Sigmoid colon (tissue), 7 donors: ENCODE data around the gene FAM135A. TPM values are rescaled to one million over a fixed set of nuclear protein-coding genes. Genes with fewer than 3 reads are reported as not detected.

Experiments used
- DNase-seq: peaks from one replicate; pipeline ENCODE4 v3.0.0-alpha.2; 2019
- H3K27ac ChIP-seq, 4 donors: fragments of 200-600 bp; sonication (generic); one replicate each; pipeline ENCODE4 v1.5.1; 2016 to 2019; ENCODE audit warnings: mild to moderate bottlenecking in 1 of 4
- H3K27me3 ChIP-seq, 3 donors: fragments of 200-600 bp; sonication (generic); one replicate each; pipeline ENCODE4 v1.5.1; 2019; ENCODE audit warnings: mild to moderate bottlenecking in 1 of 3
- H3K36me3 ChIP-seq, 4 donors: fragments of 200-600 bp; sonication (generic); one replicate each; pipeline ENCODE4 v1.5.1; 2016 to 2019
- H3K4me1 ChIP-seq, 4 donors: fragments of 200-600 bp; sonication (generic); one replicate each; pipeline ENCODE4 v1.5.1; 2017 to 2019
- H3K4me3 ChIP-seq, 4 donors: fragments of 200-600 bp; sonication (generic); one replicate each; pipeline ENCODE4 v1.5.1; 2017 to 2019; ENCODE audit warnings: mild to moderate bottlenecking in 2 of 4, moderate library complexity in 1 of 4
- H3K9me3 ChIP-seq, 4 donors: fragments of 200-600 bp in 3 of 4; sonication (generic) in 3 of 4; one replicate each; pipeline versions ENCODE4 v1.5.1 to v1.6.1; 2013 to 2019
- CTCF ChIP-seq, 4 experiments: fragments of 450-650 bp in 3 of 4; fragments of 200-600 bp in 1 of 4; IDR thresholded peaks; one replicate each; pipeline ENCODE4 v1.5.1; 2016 to 2019; ENCODE audit warnings: antibody characterized with exemption in 4 of 4, mild to moderate bottlenecking in 3 of 4, moderate library complexity in 2 of 4
- EP300 ChIP-seq, 4 donors: sonication (generic); formaldehyde crosslinking; IDR thresholded peaks; one replicate each; pipeline ENCODE4 v1.6.1; 2017; ENCODE audit warnings: antibody characterized with exemption in 4 of 4
- POLR2A ChIP-seq, 2 donors: fragments of 450-650 bp; IDR thresholded peaks; one replicate each; pipeline ENCODE4 v1.6.1; 2016; ENCODE audit warnings: antibody characterized with exemption in 2 of 2, mild to moderate bottlenecking in 2 of 2, moderate library complexity in 2 of 2
- POLR2AphosphoS5 ChIP-seq, 4 donors: sonication (generic); formaldehyde crosslinking; IDR thresholded peaks; one replicate each; pipeline ENCODE4 v1.6.1; 2017; ENCODE audit warnings: antibody characterized with exemption in 4 of 4
- WGBS, 2 donors: extraction: QIAGEN DNeasy Blood & Tissue Kit; methylation state at CpG; one replicate each; pipeline ENCODE4 v1.1.7; 2013; 5-methylcytosine and 5-hydroxymethylcytosine counted together
- intact Hi-C: fragments of 100-400 bp; cut with DNase I; formaldehyde crosslinking; loops from one replicate; pipeline ENCODE4 v1.15.1; 2023
- polyA plus RNA-seq, 3 donors: library from polyadenylated mRNA; stranded (reverse); fragments of 200-250 nt; gene quantifications; one replicate each; pipeline ENCODE4 v1.2.3, GENCODE V29; 2013
- total RNA-seq, 4 donors: library from RNA; depleted of rRNA; stranded (reverse); fragments of >200 nt; gene quantifications; one replicate each; pipeline ENCODE4 v1.1.0, GENCODE V29; 2016
- donor health status: healthy with polysubstance abuse.
- donor health status: Bipolar disorder and iron deficiency.
- donor health status: healthy.

The FAM135A gene
- total and polyA plus RNA-seq, 7 donors, result 15.2 to 31.7 (median 27.7) TPM

GRCh38 chr6:70503813-70504465 is 90.6 kb downstream of the FAM135A start:
- no peak for DNase-seq
- H3K4me1 ChIP-seq, result no peaks in the 10 kb centered on the region
- TF ChIP-seq EP300 (IDR thresholded peaks at IDR 0.05) (no peak), CTCF (IDR thresholded peaks at IDR 0.05) (no peak), POLR2AphosphoS5 (IDR thresholded peaks at IDR 0.05) (no peak), POLR2A (IDR thresholded peaks at IDR 0.05) (no peak)
- 100% methylated on average over 1 of the region's 1 CpG for WGBS, 2 donors
- H3K9me3 ChIP-seq, result peaks cover 0 to 6% (median 2%) of the 10 kb centered on the region in 4 donors
- peaks cover 7 to 44% (median 16%) of the 10 kb centered on the region in 4 donors for H3K36me3 ChIP-seq
- H3K4me3 ChIP-seq, result no peak overlapping the region
- intact Hi-C loops, result no loop called here
- no peak overlapping the region for H3K27ac ChIP-seq
- H3K27me3 ChIP-seq, result no peaks in the 10 kb centered on the region

GRCh38 chr6:70506321-70506720 is 93.0 kb downstream of the FAM135A start:
- TF ChIP-seq POLR2A (IDR thresholded peaks at IDR 0.05) (no peak), CTCF (IDR thresholded peaks at IDR 0.05) (no peak), EP300 (IDR thresholded peaks at IDR 0.05) (no peak), POLR2AphosphoS5 (IDR thresholded peaks at IDR 0.05) (no peak)
- Histone ChIP-seq H3K4me3 (no peak overlapping the region), H3K9me3 (peaks cover 0 to 3% (median 0%) of the 10 kb centered on the region in 4 donors), H3K36me3 (peaks cover 7 to 41% (median 16%) of the 10 kb centered on the region in 4 donors), H3K27me3 (no peaks in the 10 kb centered on the region), H3K4me1 (no peaks in the 10 kb centered on the region), H3K27ac (no peak overlapping the region)
- DNase-seq, result no peak
- WGBS, 2 donors, result 91% methylated on average over 2 of the region's 2 CpGs
- intact Hi-C loops, result no loop called here

- TF ChIP-seq POLR2AphosphoS5 (IDR thresholded peaks at IDR 0.05), result no peak
- no peak for TF ChIP-seq CTCF (IDR thresholded peaks at IDR 0.05)
- TF ChIP-seq EP300 (IDR thresholded peaks at IDR 0.05), result no peak
- TF ChIP-seq POLR2A (IDR thresholded peaks at IDR 0.05), result no peak
- intact Hi-C loops, result no loop called here
- 20 to 83% methylated on average over 1 of the region's 1 CpG for WGBS, 2 donors
- peaks cover 7 to 41% (median 16%) of the 10 kb centered on the region in 4 donors for H3K36me3 ChIP-seq
- H3K27ac ChIP-seq, result no peak overlapping the region
- H3K4me1 ChIP-seq, result no peaks in the 10 kb centered on the region
- no peaks in the 10 kb centered on the region for H3K27me3 ChIP-seq
- no peak for DNase-seq
- peaks cover 0 to 3% (median 0%) of the 10 kb centered on the region in 4 donors for H3K9me3 ChIP-seq
- H3K4me3 ChIP-seq, result no peak overlapping the region
Observed at GRCh38 chr6:70507161-70507560, 93.9 kb downstream of the FAM135A start.

- 94 to 100% methylated on average over 1 of the region's 1 CpG for WGBS, 2 donors
- TF ChIP-seq EP300 (IDR thresholded peaks at IDR 0.05) (no peak), CTCF (IDR thresholded peaks at IDR 0.05) (no peak), POLR2A (IDR thresholded peaks at IDR 0.05) (no peak), POLR2AphosphoS5 (IDR thresholded peaks at IDR 0.05) (no peak)
- Histone ChIP-seq H3K4me1 (no peaks in the 10 kb centered on the region), H3K4me3 (no peak overlapping the region), H3K27ac (no peak overlapping the region), H3K9me3 (peaks cover 0 to 2% (median 0%) of the 10 kb centered on the region in 4 donors), H3K36me3 (peaks cover 1 to 25% (median 6%) of the 10 kb centered on the region in 4 donors), H3K27me3 (no peaks in the 10 kb centered on the region)
- intact Hi-C loops, result no loop called here
- no peak for DNase-seq
Observed at GRCh38 chr6:70508953-70509352, 95.6 kb downstream of the FAM135A start.

- TF ChIP-seq POLR2AphosphoS5 (IDR thresholded peaks at IDR 0.05), result no peak
- TF ChIP-seq EP300 (IDR thresholded peaks at IDR 0.05), result no peak
- no peak for TF ChIP-seq POLR2A (IDR thresholded peaks at IDR 0.05)
- TF ChIP-seq CTCF (IDR thresholded peaks at IDR 0.05), result no peak
- Histone ChIP-seq H3K4me3 (no peak overlapping the region), H3K27ac (no peak overlapping the region), H3K36me3 (peaks cover 0 to 9% (median 0%) of the 10 kb centered on the region in 4 donors), H3K4me1 (no peaks in the 10 kb centered on the region), H3K27me3 (no peaks in the 10 kb centered on the region), H3K9me3 (no peaks in the 10 kb centered on the region)
- no peak for DNase-seq
- intact Hi-C loops, result no loop called here
Observed at GRCh38 chr6:70510600-70510999, 97.3 kb downstream of the FAM135A start.
